ENCODE measurements around the gene GLMP. TPM values are rescaled to one million over a fixed set of nuclear protein-coding genes. Genes with fewer than 3 reads are reported as not detected.

GLMP gene
- total RNA-seq, 2 donors from 2014 or later = 22.7 to 32.2 TPM

DNA sequence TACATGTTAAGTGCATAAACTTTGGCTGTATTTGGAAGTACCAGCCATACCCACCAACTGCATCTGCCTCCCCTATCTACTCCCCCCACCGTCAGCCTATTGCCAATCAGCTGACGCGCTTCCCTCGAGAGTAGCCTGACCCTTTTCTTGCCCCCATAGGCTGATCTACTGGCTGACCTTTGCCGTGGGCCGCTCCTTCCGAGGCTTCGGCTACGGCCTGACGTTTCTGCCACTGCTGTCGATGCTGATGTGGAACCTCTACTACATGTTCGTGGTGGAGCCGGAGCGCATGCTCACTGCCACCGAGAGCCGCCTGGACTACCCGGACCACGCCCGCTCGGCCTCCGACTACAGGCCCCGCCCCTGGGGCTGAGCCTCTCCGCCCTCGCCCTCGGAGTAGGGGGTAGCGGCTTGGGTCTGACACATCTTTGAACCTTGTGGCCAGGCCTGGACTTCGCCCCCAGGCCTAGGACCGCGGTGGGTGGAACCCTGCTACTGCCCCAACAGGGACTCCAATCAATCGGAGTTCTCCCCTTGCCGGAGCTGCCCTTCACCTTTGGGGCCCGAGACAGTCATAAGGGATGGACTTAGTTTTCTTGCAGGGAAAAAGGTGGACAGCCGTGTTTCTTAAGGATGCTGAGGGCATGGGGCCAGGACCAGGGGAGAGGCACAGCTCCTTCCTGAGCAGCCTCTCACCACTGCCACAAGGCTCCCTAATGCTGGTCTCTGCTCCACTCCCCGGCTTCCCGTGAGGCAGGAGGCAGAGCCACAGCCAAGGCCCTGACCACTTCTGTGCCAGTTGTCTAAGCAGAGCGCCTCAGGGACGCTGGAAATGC lies 4.0 kb downstream of the GLMP start:
- DNase-seq = peak; percentile 94
- peak; percentile 94 to 97 for ATAC-seq
- intact Hi-C loops (cut with DNase I) = no loop called here

DNA sequence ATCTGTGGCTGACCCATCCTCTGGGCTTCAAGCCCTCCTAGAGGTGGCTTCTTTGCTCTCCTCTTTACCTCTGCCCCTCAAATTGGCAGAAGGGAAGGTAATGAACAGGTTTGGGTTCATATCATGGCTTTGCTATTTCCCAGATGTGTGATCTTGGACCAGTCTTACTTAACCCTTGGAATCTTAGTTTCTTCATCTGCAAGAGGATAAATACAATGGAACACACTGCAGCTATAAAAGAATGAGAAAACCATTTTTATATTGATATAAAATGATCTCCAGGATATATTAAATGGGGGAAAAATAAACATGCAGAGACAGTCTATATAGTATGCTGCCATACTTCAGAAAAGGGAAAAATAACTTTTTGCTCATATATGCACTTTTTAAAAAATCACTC lies 5.6 kb downstream of the GLMP start:
- intact Hi-C loops (cut with DNase I) = no loop called here
- ATAC-seq = no peak
- no peak for DNase-seq

DNA sequence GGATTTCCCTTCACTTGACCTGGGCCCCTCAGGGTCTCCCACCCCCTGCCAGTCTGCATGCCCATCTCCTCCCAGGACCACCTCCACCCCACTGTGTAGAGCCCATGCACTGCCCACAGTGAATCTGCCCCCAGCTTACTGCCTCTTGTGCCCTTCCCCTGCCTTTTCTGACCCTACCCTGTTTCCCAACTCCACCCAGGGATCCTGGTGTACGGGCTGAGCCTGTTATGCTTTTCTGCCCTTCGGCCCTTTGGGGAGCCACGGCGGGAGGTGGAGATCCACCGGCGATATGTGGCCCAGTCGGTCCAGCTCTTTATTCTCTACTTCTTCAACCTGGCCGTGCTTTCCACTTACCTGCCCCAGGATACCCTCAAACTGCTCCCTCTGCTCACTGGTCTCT lies 9.4 kb downstream of the GLMP start:
- intact Hi-C loops (cut with DNase I) = no loop called here
- no peak for DNase-seq
- no peak for ATAC-seq

DNA sequence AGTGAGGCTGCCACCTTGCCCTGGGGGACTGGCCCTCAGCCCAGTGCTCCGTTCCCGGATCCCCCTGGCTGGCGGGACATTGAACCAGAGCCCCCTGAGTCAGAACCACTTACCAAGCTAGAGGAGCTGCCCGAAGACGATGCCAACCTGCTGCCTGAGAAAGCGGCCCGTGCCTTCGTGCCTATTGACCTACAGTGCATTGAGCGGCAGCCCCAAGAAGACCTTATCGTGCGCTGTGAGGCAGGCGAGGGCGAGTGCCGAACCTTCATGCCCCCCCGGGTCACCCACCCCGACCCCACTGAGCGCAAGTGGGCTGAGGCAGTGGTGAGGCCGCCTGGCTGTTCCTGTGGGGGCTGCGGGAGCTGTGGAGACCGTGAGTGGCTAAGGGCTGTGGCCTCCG lies 10.0 kb downstream of the GLMP start:
- no peak for ATAC-seq
- intact Hi-C loops (cut with DNase I) = no loop called here
- no peak for DNase-seq

DNA sequence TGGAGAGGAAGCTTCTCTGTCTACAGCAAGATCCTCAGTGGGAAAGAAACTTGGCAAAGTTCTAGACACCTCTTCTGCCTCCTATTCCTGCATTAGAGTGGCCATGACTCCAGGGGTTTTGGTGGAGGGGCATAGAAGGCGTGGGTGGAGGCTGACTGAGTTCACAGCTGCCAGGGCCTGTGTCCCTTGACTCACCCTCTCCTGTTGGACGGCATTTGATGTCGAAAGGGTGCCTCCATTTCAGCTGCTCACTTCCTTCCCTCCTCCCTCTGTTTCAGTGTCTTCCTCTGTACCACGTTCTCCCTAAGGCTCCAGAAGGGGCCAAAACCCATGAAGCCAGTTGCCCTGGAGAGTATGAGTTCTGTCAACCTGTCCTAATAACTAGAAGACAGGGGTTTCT lies 10.7 kb downstream of the GLMP start:
- intact Hi-C loops (cut with DNase I) = no loop called here
- DNase-seq (no peak), ATAC-seq (no peak)

DNA sequence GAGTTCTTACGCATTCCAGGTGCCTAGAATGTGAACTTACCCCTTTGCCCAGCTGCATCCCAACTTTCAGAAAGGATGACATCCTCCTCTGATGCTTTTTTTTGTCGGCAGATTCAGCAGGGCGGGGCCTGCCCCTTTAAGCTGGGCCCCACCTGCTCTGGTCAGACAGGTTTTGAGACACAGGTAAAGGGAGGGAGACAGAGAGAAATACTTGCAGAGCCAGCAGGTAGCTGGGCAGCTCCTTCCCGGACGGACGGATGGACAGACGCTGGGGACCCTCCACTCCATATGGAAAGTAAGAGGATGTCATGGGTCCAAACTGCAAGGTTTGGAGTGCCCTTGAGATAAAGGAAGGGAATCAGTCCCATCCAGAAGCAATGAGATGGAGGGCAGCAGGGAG lies 11.4 kb downstream of the GLMP start, which contains the start of gene TMEM79:
Gene TMEM79, plus strand, starts transcription at position 214 of the 400 bp plus-strand sequence. CDS start 902 bp downstream, outside the sequence.
- ATAC-seq (no peak), DNase-seq (no peak)
- intact Hi-C loops (cut with DNase I) = no loop called here

DNA sequence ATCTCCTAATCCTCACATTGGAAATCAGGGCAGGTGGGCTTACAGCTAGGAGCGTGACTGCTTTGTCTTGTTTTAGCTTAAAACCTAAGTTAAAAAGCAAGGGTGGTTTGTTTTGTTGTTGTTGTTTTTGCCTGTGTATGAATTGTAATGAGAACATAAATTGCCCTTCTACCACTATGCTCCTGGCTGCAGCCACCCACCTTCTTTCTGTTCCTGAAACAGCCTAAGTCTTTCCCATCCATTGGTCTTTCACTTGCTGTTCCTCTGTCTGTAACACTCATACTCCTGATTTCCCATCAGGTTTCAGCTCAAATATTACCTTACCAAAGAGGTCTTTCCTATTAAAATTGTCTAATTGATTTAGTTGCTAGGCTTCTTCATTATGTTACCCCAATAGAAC lies 12.0 kb downstream of the GLMP start:
- no peak for DNase-seq
- no peak for ATAC-seq
- intact Hi-C loops (cut with DNase I) = no loop called here

DNA sequence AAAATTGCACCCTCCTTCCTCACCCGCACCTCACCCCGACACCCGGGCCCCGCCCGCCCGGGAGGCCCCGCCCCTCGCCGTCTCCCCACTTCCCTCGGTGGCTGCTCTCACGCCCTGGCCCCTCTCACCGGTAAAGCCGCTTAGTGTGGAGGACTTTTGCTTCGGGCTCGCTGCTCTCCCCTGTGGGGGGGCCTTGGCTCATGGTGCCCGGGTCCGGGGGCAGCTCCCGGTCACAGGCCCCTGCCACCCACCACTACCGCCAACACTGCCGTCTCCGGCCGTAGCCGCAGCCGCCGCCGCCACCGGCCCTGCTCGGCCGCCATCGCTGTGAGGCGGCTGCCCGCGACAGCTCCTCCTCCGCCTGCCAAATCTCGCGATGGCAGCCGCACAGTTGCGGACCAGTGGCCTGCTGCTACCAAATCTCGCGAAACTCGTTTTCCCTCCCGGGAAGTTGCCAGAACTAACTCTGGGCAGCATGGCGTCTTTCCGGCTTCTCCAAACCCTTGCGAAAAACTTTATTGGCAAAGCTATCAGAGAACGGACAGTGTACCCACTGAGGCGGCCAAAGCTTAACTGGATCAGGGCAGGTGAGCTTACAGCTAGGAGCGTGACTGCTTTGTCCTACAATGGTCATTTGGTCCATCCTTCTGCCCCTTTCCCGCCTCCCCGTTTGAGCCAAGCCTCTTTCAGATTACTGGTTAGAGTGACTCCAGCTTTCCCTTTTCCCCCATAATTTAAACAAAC lies 12.8 kb downstream of the GLMP start, which contains the start of gene SMG5:
Gene SMG5, minus strand, starts transcription at position 347 of the 744 bp plus-strand sequence. Its CDS starts 145 bp downstream, at position 202.
- DNase-seq = peak; percentile 97
- peak; percentile 93 to 95 for ATAC-seq
- intact Hi-C loops (cut with DNase I) = no loop called here

DNA sequence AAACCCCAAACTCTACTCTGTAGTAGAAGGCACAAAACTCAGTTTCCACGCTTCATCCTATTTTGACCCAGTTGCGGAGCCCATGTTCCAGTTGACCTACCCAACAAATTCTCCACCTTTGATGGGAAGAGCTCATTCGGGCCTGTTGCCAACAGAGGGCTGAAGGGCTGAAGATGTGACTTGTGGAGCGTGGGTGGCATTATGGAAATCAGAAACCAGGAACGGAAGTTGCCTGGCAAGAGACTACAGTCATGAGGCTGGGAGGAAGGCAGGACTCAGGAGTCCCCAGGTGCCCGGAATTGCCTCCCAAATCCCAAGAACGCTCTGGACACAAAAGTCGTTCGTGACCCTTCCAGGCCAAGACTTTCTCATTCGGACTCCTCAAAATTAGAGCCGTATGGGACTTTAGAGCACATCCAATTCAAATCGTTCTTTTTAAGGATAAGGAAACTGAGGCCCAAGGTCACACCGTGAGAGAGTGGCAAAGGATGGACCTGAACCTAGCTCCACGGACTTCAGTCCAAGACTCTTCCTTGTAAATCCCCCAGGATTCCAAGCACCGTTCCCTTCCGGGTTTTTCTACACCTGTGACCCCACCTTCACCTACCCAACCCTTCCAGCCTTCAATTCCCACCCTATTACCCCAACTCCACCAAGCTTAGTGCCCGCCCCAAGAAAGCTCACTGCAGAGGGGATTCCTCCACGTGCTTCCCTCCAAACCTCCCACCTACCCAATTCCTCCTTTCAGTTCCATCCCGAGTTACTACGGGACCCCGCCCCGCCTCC lies 13.6 kb downstream of the GLMP start:
- peak; percentile 42 for DNase-seq
- intact Hi-C loops (cut with DNase I) = no loop called here
- ATAC-seq = peak; percentile 0 to 13

DNA sequence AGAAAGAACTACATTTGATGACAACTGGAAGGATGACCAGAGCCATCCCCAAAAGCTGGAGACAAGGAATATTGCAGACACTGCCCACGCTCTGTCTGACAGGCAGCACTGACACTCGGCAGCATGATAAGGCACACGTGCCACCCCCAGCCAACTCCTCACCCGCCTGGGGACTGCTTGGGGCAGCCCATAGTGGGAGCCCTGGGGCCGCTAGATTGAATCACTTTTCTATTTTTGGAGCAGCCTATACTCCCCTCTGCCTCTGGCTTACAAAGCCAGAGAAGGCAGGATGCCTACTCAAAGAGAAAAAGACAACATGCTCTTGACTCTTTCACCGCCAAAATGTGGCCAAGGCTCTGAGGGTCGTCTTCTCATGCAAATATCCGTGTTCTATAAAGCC lies 14.2 kb downstream of the GLMP start:
- intact Hi-C loops (cut with DNase I) = no loop called here
- ATAC-seq (peak; percentile 72 to 84), DNase-seq (peak; percentile 74)

DNA sequence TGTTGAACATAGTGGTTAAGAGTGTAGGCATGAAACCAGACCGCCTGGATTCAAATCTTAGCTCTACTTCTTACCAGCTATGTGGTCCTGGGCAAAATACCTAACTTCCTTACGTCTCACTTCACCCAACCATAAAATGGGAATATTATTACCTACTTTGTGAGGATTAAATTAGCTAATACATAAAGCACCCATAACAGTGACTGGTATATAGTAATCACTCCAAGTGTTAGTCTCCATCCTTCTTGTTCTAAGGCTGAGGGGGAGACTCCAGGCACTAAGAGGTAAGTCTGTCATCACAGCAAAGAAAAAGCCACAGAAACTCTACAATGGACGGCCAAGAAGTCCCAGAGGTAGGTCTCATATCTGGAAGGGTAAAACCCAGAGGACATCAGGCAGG lies 15.6 kb downstream of the GLMP start:
- no peak for ATAC-seq

DNA sequence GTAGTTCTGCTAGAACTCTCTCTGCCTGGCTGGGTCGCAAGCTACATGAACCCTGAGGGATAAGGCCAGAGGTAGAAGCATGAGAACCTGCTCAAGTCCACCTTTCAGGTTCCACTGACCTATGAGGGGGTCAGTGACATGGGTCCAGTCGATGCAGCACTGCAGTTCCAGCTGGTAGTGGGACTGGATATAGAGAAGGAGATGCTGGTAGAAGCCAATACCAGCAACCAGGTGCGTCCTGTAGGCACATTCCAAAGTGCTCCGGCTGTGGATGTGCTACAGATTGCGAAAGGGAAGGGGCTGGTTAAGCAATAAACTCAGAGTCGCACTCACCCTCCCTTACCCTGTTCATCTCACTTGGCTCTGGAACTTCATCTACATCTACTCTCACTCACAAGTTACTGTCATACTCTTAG lies 18.5 kb downstream of the GLMP start:
- no peak for DNase-seq
- ATAC-seq = no peak
- intact Hi-C loops (cut with DNase I) = no loop called here

More for the DNA sequence above, 15.6 kb downstream of the GLMP start:
- intact Hi-C loops (cut with DNase I) = no loop called here
- no peak for DNase-seq

DNA sequence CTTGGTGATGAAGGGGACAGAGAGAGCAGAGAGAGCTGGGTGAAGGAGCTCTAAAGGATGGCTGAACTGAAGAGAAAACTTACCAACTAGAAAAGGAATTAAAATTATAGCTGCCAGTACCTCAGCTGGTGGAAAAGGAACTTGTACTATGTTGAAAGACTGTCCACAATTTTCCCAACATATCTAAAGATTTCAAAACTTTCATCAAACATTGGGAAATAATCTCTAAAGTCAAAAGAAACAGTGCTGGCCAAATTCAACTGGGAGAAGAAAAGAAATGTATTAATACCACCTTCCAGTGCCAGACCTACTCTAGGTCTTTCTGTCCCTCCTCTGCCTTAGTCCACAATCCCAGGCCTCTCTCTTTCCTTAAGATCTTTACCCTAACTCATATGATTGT lies 18.9 kb downstream of the GLMP start:
- no peak for ATAC-seq
- intact Hi-C loops (cut with DNase I) = no loop called here

DNA sequence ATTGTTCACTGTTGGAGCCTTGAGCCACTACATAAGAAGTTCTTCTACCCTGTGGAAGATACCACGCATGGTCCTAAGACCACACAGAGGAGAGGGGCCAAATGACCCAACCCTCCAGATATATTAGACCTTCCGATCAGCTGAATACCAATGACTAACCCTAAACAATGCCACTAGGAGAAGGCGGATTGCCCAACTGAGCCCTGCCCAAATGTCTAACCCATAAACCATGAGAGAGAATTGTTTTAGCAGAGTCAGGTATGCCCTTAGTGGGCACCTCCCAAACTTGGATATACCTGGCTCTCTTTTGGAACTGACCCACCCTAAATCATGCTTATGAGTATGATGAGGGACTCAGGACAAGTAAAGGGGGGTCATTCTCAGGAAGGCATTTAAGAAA lies 25.2 kb downstream of the GLMP start:
- ATAC-seq (no peak), DNase-seq (no peak)
- intact Hi-C loops (cut with DNase I) = no loop called here

More for the DNA sequence above, 18.9 kb downstream of the GLMP start:
- DNase-seq = no peak

DNA sequence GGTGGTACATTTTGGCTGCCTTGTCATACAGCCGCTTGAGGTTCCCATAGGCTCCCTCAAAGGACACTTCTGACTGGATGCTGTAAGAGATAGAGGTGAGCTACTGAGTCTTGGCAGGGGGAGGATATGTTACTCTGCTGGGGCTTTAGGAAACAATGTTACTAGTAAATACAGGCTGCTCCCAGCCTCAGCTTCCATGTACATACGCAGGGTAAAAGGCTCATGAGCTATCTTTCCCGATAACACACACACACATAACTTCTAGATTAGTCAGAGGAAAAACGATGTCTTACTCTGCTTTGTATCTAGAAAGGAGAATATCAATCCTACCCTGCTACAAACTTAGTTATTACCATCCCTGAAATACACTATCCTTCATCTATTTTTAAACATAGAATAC lies 27.1 kb downstream of the GLMP start:
- intact Hi-C loops (cut with DNase I) = no loop called here
- DNase-seq (no peak), ATAC-seq (no peak)

DNA sequence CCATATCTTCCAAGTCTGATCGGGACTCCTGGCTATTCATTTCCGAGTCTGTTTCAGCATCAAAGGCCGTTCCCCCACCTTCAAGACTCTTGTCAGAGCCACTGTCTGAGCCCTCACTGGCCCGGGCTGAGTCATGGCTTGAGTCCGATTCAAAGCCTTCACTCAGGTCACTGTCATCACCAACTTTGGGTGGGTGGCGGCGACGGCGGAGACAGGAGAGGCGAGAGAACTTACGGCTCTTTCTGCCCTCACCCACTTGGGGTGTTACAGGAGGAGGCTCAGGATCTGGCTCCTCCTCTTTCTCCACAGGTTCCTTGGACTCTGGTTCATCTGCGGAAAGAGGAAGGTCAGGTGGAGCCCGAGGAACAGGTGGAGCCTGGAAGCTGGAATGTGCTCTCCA lies 29.4 kb downstream of the GLMP start:
- intact Hi-C loops (cut with DNase I) = no loop called here
- DNase-seq (no peak), ATAC-seq (peak in 1 of 2 donors; percentile 33)

DNA sequence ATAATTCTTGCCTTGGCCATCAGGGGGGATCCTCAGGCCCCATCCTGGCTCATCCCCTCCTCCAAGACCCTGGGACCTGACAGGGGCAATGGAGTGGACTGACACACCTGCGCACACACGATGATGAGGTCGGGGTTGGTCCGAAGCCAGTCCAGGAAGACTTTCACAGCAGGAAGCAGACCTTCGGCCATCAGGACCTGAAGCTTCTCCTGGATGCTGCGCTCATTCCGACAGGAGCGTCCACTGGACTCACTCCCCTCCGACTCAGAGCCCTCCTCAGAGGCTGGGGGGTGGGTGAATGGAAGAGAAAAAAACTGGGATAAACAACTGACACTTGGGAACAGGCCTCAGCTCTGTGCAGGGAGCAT lies 32.2 kb downstream of the GLMP start:
- no peak for ATAC-seq
- intact Hi-C loops (cut with DNase I) = no loop called here

DNA sequence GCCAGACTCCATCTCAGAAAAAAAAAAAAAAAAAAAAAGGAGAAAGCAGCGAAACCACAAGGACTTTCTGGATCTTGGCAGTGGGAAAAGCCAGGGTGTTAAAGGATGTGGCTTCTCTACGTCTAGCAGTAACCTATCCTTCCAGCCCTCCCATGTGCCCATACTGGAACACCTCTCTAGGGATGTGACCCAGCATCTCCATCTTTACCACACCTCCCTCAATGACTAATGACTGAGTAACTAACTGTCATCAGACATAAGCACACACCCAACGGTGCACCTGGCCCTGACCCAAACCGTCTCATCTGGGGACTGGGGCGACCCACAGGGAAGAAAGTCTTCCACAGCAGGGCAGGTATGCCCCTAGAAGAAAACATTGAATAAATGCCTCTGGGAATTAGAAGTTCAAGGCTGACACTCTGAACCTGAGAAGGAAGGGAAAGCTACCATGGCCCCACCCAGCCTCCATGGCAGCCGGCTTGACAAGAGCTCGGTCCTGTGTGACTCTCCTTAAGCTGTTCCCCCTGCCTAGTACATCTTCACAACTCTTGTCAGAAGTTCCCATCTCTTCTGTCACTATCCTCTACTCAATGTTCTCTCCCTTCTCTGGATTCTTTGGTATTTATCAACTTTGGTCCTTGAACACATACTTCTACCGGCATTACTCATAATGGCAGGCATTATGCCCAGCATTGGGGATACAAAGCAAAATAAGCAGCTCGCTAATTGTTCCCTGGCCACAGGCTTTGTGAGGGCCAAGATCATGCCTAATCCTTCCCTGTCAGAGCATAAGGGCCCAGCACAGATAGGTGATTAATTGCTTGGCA lies 32.8 kb downstream of the GLMP start:
- no peak for DNase-seq
- peak in 1 of 2 donors; percentile 56 for ATAC-seq
- intact Hi-C loops (cut with DNase I) = no loop called here

More for the DNA sequence above, 32.2 kb downstream of the GLMP start:
- no peak for DNase-seq

DNA sequence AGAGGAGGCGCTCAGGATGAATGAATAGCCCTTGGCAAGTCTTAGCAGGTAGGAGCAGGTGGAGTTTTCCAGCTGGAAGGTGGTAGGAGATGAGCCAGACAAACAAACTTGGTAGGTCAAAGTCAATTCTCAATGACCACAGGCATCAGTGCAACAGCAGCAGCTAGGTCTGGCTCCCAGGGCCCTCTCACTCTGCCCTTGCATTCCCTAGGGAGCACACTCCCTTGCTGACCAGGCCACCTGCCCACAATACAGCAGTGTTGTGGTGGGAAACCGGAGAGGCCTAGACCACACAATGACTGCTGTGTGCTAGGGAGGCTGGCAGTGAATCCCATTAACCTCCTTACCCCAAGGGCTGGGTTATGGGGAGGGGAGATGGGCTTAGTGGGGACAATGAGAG lies 34.6 kb downstream of the GLMP start:
- ATAC-seq = no peak
- intact Hi-C loops (cut with DNase I) = no loop called here
- DNase-seq = no peak

Measured in left cardiac atrium (tissue), 4 donors.